ENCODE data around the gene VPS13D.

DNA sequence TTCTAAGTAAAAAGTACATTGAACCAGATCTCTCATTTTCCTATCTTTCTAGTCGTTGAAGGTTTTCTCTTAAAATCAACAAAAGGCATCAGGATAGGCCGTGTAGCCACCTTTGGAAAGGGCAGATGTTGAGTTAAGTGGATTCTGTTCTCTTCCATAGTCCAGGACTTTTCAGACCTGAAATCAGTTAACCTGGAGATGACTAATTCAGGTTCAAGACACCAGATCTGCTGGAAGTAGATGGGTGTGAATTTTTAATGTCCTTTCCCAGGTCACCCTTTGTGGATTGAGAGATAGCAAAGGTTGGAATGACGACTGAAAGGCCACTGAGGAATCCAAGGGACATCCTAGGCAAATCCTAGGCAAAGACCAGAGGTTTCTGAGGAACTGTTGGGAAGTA, 215.4 kb downstream of the VPS13D start:
- TF ChIP-seq, protein P1, sequence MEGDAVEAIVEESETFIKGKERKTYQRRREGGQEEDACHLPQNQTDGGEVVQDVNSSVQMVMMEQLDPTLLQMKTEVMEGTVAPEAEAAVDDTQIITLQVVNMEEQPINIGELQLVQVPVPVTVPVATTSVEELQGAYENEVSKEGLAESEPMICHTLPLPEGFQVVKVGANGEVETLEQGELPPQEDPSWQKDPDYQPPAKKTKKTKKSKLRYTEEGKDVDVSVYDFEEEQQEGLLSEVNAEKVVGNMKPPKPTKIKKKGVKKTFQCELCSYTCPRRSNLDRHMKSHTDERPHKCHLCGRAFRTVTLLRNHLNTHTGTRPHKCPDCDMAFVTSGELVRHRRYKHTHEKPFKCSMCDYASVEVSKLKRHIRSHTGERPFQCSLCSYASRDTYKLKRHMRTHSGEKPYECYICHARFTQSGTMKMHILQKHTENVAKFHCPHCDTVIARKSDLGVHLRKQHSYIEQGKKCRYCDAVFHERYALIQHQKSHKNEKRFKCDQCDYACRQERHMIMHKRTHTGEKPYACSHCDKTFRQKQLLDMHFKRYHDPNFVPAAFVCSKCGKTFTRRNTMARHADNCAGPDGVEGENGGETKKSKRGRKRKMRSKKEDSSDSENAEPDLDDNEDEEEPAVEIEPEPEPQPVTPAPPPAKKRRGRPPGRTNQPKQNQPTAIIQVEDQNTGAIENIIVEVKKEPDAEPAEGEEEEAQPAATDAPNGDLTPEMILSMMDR (IDR thresholded peaks at IDR 0.05 in 8 of 11, conservative IDR thresholded peaks at IDR 0.05 in 3 of 11): no peak
- TF ChIP-seq POLR2AphosphoS5 (IDR thresholded peaks at IDR 0.05): no peak
